HEK293 (cell line): ENCODE data around the gene AADACL2.

Source experiments
- CTCF ChIA-PET: fragments of 350-600 bp; formaldehyde crosslinking; extraction: SDS; loops from one replicate; lab custom pipeline; 2021; ENCODE audit warnings: antibody characterized with exemption; lab: Yijun Ruan, JAX
- POLR2A ChIA-PET: fragments of 300-600 bp; formaldehyde crosslinking; extraction: SDS; loops from one replicate; lab custom pipeline; 2020; ENCODE audit warnings: antibody characterized with exemption, inconsistent platforms; lab: Yijun Ruan, JAX
- H3K27ac ChIP-seq: fragments of 200-500 bp; sonication (Bioruptor generic); 2 replicates; pipeline ENCODE4 v1.5.1; 2014; ENCODE audit warnings: low read depth, low read length, control low read depth, inconsistent platforms; ENCODE audit errors: extremely low read depth
- H3K36me3 ChIP-seq, 2 experiments: fragments of 200-500 bp in 1 of 2; sonication (Bioruptor generic) in 1 of 2; 1 replicate in 1 of 2; 2 replicates in 1 of 2; pipeline ENCODE4 v1.5.1; 2014 to 2017; ENCODE audit warnings: inconsistent platforms in 2 of 2, low read length in 2 of 2; ENCODE audit not compliant: control insufficient read depth in 2 of 2, insufficient read depth in 1 of 2
- H3K4me1 ChIP-seq: fragments of 200-500 bp; sonication (Bioruptor generic); 2 replicates; pipeline ENCODE4 v1.5.1; 2014; ENCODE audit warnings: mild to moderate bottlenecking, low read length, inconsistent platforms; ENCODE audit not compliant: control insufficient read depth, insufficient read depth
- H3K4me3 ChIP-seq: 2 replicates; pipeline ENCODE4 v1.5.1; 2011; ENCODE audit warnings: low read depth, mild to moderate bottlenecking, control low read depth, low read length, moderate library complexity
- H3K9me3 ChIP-seq: fragments of 200-500 bp; sonication (Bioruptor generic); 2 replicates; pipeline ENCODE4 v1.5.1; 2014; ENCODE audit warnings: low read depth, low read length, inconsistent platforms; ENCODE audit not compliant: control insufficient read depth, insufficient read depth
- MZF1 ChIP-seq: fragments of 450-650 bp; formaldehyde crosslinking; IDR thresholded peaks from 2 replicates; pipeline ENCODE4 v1.5.1; 2017; ENCODE audit warnings: missing biosample characterization, missing genetic modification characterization, borderline replicate concordance
- SCRT1 ChIP-seq: fragments of 450-650 bp; formaldehyde crosslinking; IDR thresholded peaks from 2 replicates; pipeline ENCODE4 v1.5.1; 2016; ENCODE audit warnings: missing biosample characterization, missing genetic modification characterization, borderline replicate concordance
- TRIM28 ChIP-seq: IDR thresholded peaks from 2 replicates; pipeline ENCODE4 v1.6.1; 2011; ENCODE audit warnings: low read length, control low read depth, borderline replicate concordance
- YY1 ChIP-seq: fragments of 450-650 bp; formaldehyde crosslinking; IDR thresholded peaks from 2 replicates; pipeline ENCODE4 v1.5.1; 2018; ENCODE audit warnings: missing biosample characterization, missing genetic modification characterization
- YY2 ChIP-seq: fragments of 450-650 bp; formaldehyde crosslinking; IDR thresholded peaks from 2 replicates; pipeline ENCODE4 v1.5.1; 2016; ENCODE audit warnings: missing biosample characterization, missing genetic modification characterization
- ZBTB8A ChIP-seq: fragments of 450-650 bp; formaldehyde crosslinking; IDR thresholded peaks from 2 replicates; pipeline ENCODE4 v1.5.1; 2016; ENCODE audit warnings: missing biosample characterization, missing genetic modification characterization
- ZFP3 ChIP-seq: fragments of 450-650 bp; formaldehyde crosslinking; IDR thresholded peaks from 2 replicates; pipeline ENCODE4 v1.5.1; 2016; ENCODE audit warnings: low read depth, missing biosample characterization, missing genetic modification characterization
- ZNF112 ChIP-seq: fragments of 450-650 bp; formaldehyde crosslinking; IDR thresholded peaks from 2 replicates; pipeline ENCODE4 v1.5.0; 2017; ENCODE audit warnings: missing biosample characterization, missing genetic modification characterization
- ZNF121 ChIP-seq: fragments of 450-650 bp; formaldehyde crosslinking; IDR thresholded peaks from 2 replicates; pipeline ENCODE4 v1.5.1; 2016; ENCODE audit warnings: missing biosample characterization, missing genetic modification characterization
- ZNF140 ChIP-seq: fragments of 450-650 bp; formaldehyde crosslinking; IDR thresholded peaks from 2 replicates; pipeline ENCODE4 v1.5.1; 2016; ENCODE audit warnings: missing biosample characterization, missing genetic modification characterization
- ZNF23 ChIP-seq: fragments of 450-650 bp; formaldehyde crosslinking; IDR thresholded peaks from 2 replicates; pipeline ENCODE4 v1.5.1; 2016; ENCODE audit warnings: missing biosample characterization, missing genetic modification characterization, borderline replicate concordance
- ZNF274 ChIP-seq, 2 experiments: fragments of 200-500 bp in 1 of 2; fragments of 450-650 bp in 1 of 2; sonication (Bioruptor generic) in 1 of 2; formaldehyde crosslinking in 1 of 2; IDR thresholded peaks; 2 replicates each; pipeline versions ENCODE4 v1.5.1 to v1.6.1; 2014 to 2016; ENCODE audit warnings: borderline replicate concordance in 1 of 2, inconsistent platforms in 1 of 2, low read length in 1 of 2, missing biosample characterization in 1 of 2, missing genetic modification characterization in 1 of 2
- ZNF341 ChIP-seq: fragments of 450-650 bp; formaldehyde crosslinking; IDR thresholded peaks from 2 replicates; pipeline ENCODE4; 2016; ENCODE audit warnings: low read depth, missing biosample characterization, missing genetic modification characterization
- ZNF433 ChIP-seq: fragments of 450-650 bp; formaldehyde crosslinking; IDR thresholded peaks from 2 replicates; pipeline ENCODE4 v1.5.1; 2016; ENCODE audit warnings: missing biosample characterization, missing genetic modification characterization, low read depth
- ZNF501 ChIP-seq: fragments of 450-650 bp; formaldehyde crosslinking; IDR thresholded peaks from 2 replicates; pipeline ENCODE4 v1.5.1; 2016; ENCODE audit warnings: missing biosample characterization, missing genetic modification characterization
- ZNF529 ChIP-seq: fragments of 450-650 bp; formaldehyde crosslinking; IDR thresholded peaks from 2 replicates; pipeline ENCODE4 v1.5.1; 2017; ENCODE audit warnings: missing genetic modification characterization, missing biosample characterization; ENCODE audit not compliant: insufficient replicate concordance
- ZNF548 ChIP-seq: fragments of 450-650 bp; formaldehyde crosslinking; IDR thresholded peaks from 2 replicates; pipeline ENCODE4 v1.5.1; 2016; ENCODE audit warnings: missing biosample characterization, missing genetic modification characterization
- ZNF701 ChIP-seq: fragments of 450-650 bp; formaldehyde crosslinking; IDR thresholded peaks from 2 replicates; pipeline ENCODE4 v1.5.1; 2016; ENCODE audit warnings: missing biosample characterization, missing genetic modification characterization
- ZNF768 ChIP-seq: fragments of 450-650 bp; formaldehyde crosslinking; IDR thresholded peaks from 2 replicates; pipeline ENCODE4 v1.5.1; 2018; ENCODE audit warnings: missing biosample characterization, mild to moderate bottlenecking, missing genetic modification characterization
- ZNF776 ChIP-seq: fragments of 450-650 bp; formaldehyde crosslinking; IDR thresholded peaks from 2 replicates; pipeline ENCODE4 v1.5.0; 2017; ENCODE audit warnings: missing biosample characterization, missing genetic modification characterization, borderline replicate concordance
- ZSCAN16 ChIP-seq: fragments of 450-650 bp; formaldehyde crosslinking; IDR thresholded peaks from 2 replicates; pipeline ENCODE4 v1.5.1; 2016; ENCODE audit warnings: missing biosample characterization, missing genetic modification characterization
- ZSCAN30 ChIP-seq: fragments of 450-650 bp; IDR thresholded peaks from 2 replicates; pipeline ENCODE4 v1.5.1; 2018; ENCODE audit warnings: missing biosample characterization, mild to moderate bottlenecking, missing genetic modification characterization, moderate library complexity
- TF ChIP-seq, protein P1 (sequence below): fragments of 450-650 bp; formaldehyde crosslinking; IDR thresholded peaks from 2 replicates; pipeline ENCODE4 v1.5.1; 2016; ENCODE audit warnings: missing biosample characterization, missing genetic modification characterization
- TF ChIP-seq, protein P2 (sequence below): fragments of 450-650 bp; formaldehyde crosslinking; IDR thresholded peaks from 2 replicates; pipeline ENCODE4 v1.5.1; 2017; ENCODE audit warnings: missing biosample characterization, missing genetic modification characterization

Gene AADACL2

DNA sequence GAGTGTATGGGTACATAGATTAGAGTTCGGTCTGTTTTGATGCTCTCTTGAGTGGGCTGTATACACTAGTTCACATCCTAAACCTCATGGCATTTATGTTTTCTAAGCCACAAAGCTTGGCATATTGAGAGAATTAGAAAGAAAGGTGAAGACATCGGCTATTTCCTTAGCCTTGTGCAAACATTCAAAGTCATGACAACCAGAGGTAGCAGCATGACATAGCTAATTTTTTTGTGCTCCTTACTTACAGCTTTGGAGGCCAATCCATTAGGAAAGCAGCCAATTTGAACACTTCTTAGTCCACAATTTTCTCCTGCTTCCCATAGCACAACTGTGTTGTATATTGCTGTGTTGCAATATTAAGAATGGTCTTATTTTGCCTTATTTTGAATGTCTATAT lies 58.7 kb downstream of the AADACL2 start:
- no peaks in the 10 kb centered on the region for H3K9me3 ChIP-seq
- H3K36me3 ChIP-seq, result no peaks in the 10 kb centered on the region
- no peak overlapping the region for H3K4me3 ChIP-seq
- no peak overlapping the region for H3K27ac ChIP-seq
- H3K4me1 ChIP-seq, result no peaks in the 10 kb centered on the region
- no peak for TF ChIP-seq ZNF274 (IDR thresholded peaks at IDR 0.05; ENCODE audit: low read length)
- TF ChIP-seq ZNF274 (tag by site-specific recombination; IDR thresholded peaks at IDR 0.05; ENCODE audit: borderline replicate concordance), result no peak
- TF ChIP-seq, protein P1, sequence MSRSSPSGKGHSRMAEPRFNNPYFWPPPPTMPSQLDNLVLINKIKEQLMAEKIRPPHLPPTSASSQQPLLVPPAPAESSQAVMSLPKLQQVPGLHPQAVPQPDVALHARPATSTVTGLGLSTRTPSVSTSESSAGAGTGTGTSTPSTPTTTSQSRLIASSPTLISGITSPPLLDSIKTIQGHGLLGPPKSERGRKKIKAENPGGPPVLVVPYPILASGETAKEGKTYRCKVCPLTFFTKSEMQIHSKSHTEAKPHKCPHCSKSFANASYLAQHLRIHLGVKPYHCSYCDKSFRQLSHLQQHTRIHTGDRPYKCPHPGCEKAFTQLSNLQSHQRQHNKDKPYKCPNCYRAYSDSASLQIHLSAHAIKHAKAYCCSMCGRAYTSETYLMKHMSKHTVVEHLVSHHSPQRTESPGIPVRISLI (tag by site-specific recombination), result no peak
- TF ChIP-seq ZNF112 (tag by site-specific recombination), result no peak
- no peak for TF ChIP-seq ZBTB8A (tag by site-specific recombination)
- TF ChIP-seq ZNF23, result no peak
- TF ChIP-seq ZNF341 (tag by site-specific recombination), result no peak
- TF ChIP-seq ZNF140 (tag by site-specific recombination), result no peak
- TF ChIP-seq, protein P2, sequence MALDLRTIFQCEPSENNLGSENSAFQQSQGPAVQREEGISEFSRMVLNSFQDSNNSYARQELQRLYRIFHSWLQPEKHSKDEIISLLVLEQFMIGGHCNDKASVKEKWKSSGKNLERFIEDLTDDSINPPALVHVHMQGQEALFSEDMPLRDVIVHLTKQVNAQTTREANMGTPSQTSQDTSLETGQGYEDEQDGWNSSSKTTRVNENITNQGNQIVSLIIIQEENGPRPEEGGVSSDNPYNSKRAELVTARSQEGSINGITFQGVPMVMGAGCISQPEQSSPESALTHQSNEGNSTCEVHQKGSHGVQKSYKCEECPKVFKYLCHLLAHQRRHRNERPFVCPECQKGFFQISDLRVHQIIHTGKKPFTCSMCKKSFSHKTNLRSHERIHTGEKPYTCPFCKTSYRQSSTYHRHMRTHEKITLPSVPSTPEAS (tag by site-specific recombination), result no peak
- POLR2A ChIA-PET, result no interaction called here
- CTCF ChIA-PET, result interaction anchor here (0.6 kb wide), 1 partner anchor 198 kb away, joined by 3 read pairs; no protein-coding TSS in a partner anchor

DNA sequence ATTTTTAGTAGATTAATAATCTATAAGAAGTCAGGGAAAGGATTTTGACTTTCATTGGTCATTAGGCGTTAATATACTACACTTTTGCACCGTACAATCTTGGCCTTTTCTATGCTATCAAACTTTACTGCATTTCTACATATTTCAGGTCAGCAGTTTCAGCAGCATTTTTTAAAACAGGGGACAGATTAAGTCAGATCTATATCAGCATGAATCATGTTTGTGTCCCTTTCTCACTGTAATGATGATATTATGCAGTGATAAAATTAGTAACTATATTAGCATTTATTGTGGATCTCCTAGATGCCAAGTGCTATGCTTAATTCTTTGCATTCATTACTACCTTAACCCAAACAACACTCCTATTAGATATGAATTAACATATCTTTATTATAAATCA lies 59.9 kb downstream of the AADACL2 start:
- Histone ChIP-seq H3K27ac (no peak overlapping the region), H3K36me3 (no peaks in the 10 kb centered on the region), H3K4me1 (no peaks in the 10 kb centered on the region), H3K9me3 (no peaks in the 10 kb centered on the region), H3K4me3 (no peak overlapping the region)
- no peak for TF ChIP-seq YY1 (tag by site-specific recombination)
- TF ChIP-seq ZSCAN16 (tag by site-specific recombination), result no peak
- TF ChIP-seq ZNF529, result no peak
- no peak for TF ChIP-seq ZNF433 (tag by site-specific recombination)
- no peak for TF ChIP-seq ZNF501 (tag by site-specific recombination)
- no peak for TF ChIP-seq MZF1 (tag by site-specific recombination)
- no peak for TF ChIP-seq ZNF548 (tag by site-specific recombination)
- no peak for TF ChIP-seq ZFP3 (tag by site-specific recombination)
- no peak for TF ChIP-seq TRIM28
- no peak for TF ChIP-seq YY2 (tag by site-specific recombination)
- TF ChIP-seq ZNF701 (tag by site-specific recombination), result no peak
- no peak for TF ChIP-seq ZSCAN30 (tag by site-specific recombination)
- no peak for TF ChIP-seq SCRT1 (tag by site-specific recombination)
- TF ChIP-seq ZNF768 (tag by site-specific recombination), result no peak
- no peak for TF ChIP-seq ZNF776 (tag by site-specific recombination)
- no peak for TF ChIP-seq ZNF121 (tag by site-specific recombination)
- CTCF ChIA-PET, result no interaction called here
- POLR2A ChIA-PET, result no interaction called here
